Calu3 (cell line): ENCODE data around the gene DZANK1. TPM values are rescaled to one million over a fixed set of nuclear protein-coding genes. Genes with fewer than 3 reads are reported as not detected.

Experiments
- Bru-seq: library from RNA; stranded (reverse); fragments of 400-500 nt; gene quantifications from one replicate; lab custom pipeline; 2021; lab: Mats Ljungman, UMichigan
- BruChase-seq, 2 experiments: library from RNA; stranded (reverse); fragments of 400-500 nt; gene quantifications; one replicate each; lab custom pipeline; 2021; lab: Mats Ljungman, UMichigan
- BruUV-seq: library from RNA; stranded (reverse); fragments of 400-500 nt; replicated peaks from 2 replicates; lab custom pipeline; 2021; lab: Mats Ljungman, UMichigan
- CTCF ChIA-PET: fragments of 300-600 bp; sonication (Branson Sonifier 250); formaldehyde crosslinking; loops from one replicate; lab custom pipeline; 2022; ENCODE audit warnings: antibody characterized with exemption; lab: Charles Lee
- DNase-seq: peaks from one replicate; pipeline ENCODE4 v3.0.0; 2022
- H3K27ac Mint-ChIP-seq: one replicate; pipeline ENCODE4 v1.8.0; 2022; ENCODE audit warnings: mixed read lengths; ENCODE audit not compliant: unreplicated experiment
- H3K27me3 Mint-ChIP-seq: one replicate; pipeline ENCODE4 v1.8.0; 2022; ENCODE audit warnings: mixed read lengths; ENCODE audit not compliant: unreplicated experiment
- H3K36me3 Mint-ChIP-seq: one replicate; pipeline ENCODE4 v1.8.0; 2022; ENCODE audit warnings: mild to moderate bottlenecking, moderate library complexity, mixed read lengths; ENCODE audit not compliant: insufficient read depth, unreplicated experiment
- H3K4me1 Mint-ChIP-seq: one replicate; pipeline ENCODE4 v1.8.0; 2022; ENCODE audit warnings: mild to moderate bottlenecking, low read depth, mixed read lengths; ENCODE audit not compliant: unreplicated experiment
- H3K4me3 Mint-ChIP-seq: one replicate; pipeline ENCODE4 v1.8.0; 2022; ENCODE audit warnings: mild to moderate bottlenecking, low read depth, moderate library complexity, mixed read lengths; ENCODE audit not compliant: unreplicated experiment
- H3K9me3 Mint-ChIP-seq: one replicate; pipeline ENCODE4 v1.8.0; 2022; ENCODE audit warnings: low read depth, mixed read lengths; ENCODE audit not compliant: unreplicated experiment
- intact Hi-C: fragments of 100-400 bp; cut with micrococcal nuclease; formaldehyde crosslinking; loops from one replicate; pipeline ENCODE4 v1.10.0; 2022; ENCODE audit not compliant: unreplicated experiment
- long read RNA-seq: library from polyadenylated mRNA; stranded (forward); transcript quantifications from one replicate; pipeline ENCODE4 v2.0.0, GENCODE V29; 2022
- total RNA-seq: library from RNA; stranded (reverse); gene quantifications from 2 replicates; pipeline ENCODE4 v1.2.3, GENCODE V29; 2022
- TF ChIP-seq, protein P1 (sequence below): fragments of 200-600 bp; IDR thresholded peaks from one replicate; pipeline ENCODE4 v1.8.0; 2022; ENCODE audit warnings: antibody characterized with exemption; ENCODE audit not compliant: unreplicated experiment

Gene DZANK1
- total RNA-seq (0.86 and 1.0 TPM in 2 replicates), Bru-seq, nascent RNA (percentile 34 among the genes with signal in this experiment), BruChase-seq, experiment 1, labeled RNA remaining after a 6-hour chase (percentile 30 among the genes with signal in this experiment), BruChase-seq, experiment 2, labeled RNA remaining after a 2-hour chase (percentile 35 among the genes with signal in this experiment)
- long read RNA-seq, partial matches to known transcripts: 0 of 1 reads
- long read RNA-seq, other reads (novel, unspliced or antisense): 1 of 1 reads

DNA sequence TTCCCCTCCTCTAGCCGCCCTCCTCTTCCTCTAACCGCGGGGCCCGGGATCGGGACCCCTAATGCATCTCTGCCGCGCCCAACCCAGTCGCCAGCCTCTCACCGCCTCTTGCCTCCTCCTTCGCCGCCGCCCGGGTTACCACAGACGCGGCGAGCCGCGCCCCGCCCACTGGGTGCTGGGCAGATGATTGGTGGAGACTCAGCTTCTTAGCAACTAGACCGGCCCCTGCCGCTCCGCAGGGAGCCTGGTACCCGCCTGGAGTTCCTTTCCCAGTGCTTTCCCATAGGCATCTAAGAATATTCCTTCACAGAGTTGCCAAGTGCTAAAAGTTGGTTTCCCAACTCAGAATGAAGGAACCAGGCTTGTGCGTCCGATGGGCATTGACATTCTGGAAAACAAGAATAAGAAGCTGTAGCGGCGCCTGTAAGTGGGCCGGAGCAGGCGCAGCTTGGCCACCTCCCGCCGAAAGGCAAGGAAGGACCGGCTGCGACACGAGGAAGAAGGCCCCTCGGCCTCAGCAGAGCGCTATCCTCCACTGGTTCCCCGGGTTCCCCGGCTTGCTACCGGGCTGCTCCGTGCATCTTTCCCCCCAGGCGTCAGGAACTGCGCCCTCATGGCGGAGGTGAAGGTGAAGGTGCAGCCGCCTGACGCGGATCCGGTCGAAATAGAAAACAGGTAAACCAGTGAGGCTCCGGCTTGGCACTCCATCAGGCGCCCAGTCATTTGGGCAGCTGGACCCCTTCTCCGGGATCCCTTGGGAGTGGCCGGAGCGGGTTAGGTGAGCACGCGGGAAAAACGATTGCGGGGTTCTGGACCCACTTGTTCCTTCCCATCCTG is at the start of gene DZANK1, which contains the start of gene POLR3F:
DZANK1 (minus strand) TSS at position 137 of the 837 bp plus-strand sequence. CDS start 1,672 bp downstream, outside the sequence.
POLR3F (plus strand) TSS at position 497 of the 837 bp plus-strand sequence; CDS start at position 614, 117 bp downstream.
- Mint-ChIP-seq H3K27ac (peak within 1 kb of the TSS; percentile 79), H3K36me3 (peaks cover 13% of the 10 kb centered on the region), H3K27me3 (no peaks in the 10 kb centered on the region), H3K9me3 (no peaks in the 10 kb centered on the region), H3K4me1 (no peaks in the 10 kb centered on the region), H3K4me3 (peak within 1 kb of the TSS; percentile 81)
- no TSS peak for BruUV-seq
- intact Hi-C loops: loop anchor here (10.0 kb wide), 1 partner anchor 52 kb away; no protein-coding TSS in a partner anchor
- TF ChIP-seq, protein P1, sequence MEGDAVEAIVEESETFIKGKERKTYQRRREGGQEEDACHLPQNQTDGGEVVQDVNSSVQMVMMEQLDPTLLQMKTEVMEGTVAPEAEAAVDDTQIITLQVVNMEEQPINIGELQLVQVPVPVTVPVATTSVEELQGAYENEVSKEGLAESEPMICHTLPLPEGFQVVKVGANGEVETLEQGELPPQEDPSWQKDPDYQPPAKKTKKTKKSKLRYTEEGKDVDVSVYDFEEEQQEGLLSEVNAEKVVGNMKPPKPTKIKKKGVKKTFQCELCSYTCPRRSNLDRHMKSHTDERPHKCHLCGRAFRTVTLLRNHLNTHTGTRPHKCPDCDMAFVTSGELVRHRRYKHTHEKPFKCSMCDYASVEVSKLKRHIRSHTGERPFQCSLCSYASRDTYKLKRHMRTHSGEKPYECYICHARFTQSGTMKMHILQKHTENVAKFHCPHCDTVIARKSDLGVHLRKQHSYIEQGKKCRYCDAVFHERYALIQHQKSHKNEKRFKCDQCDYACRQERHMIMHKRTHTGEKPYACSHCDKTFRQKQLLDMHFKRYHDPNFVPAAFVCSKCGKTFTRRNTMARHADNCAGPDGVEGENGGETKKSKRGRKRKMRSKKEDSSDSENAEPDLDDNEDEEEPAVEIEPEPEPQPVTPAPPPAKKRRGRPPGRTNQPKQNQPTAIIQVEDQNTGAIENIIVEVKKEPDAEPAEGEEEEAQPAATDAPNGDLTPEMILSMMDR: no peak
- CTCF ChIA-PET: interaction anchor here (1.1 kb wide), 1 partner anchor 11 kb away, joined by 5 read pairs; no protein-coding TSS in a partner anchor
- DNase-seq: peak; percentile 80

DNA sequence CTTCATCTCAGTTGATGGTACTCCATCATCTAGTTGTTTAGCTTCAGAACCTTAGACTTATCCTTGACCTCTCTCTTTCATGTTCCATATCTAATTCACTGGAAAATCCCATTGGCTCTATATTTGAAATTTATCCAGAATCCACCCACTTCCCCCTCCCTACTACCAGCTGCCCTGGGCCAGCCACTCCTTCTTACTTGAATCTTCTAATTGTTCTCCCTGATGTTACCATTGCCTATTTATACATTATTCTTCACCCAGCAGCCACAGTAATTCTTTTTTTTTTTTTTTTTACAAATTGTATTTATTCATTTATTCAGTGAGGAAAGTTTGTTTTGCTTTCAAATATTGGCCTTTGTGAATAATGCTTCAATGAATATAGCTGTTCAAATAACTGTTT is 49.1 kb upstream of the DZANK1 start:
- BruUV-seq: no TSS peak
- H3K27ac Mint-ChIP-seq: no peak overlapping the region
- H3K27me3 Mint-ChIP-seq: no peaks in the 10 kb centered on the region
- no peak overlapping the region for H3K4me3 Mint-ChIP-seq
- DNase-seq: no peak
- TF ChIP-seq, protein P1: no peak
- intact Hi-C loops: no loop called here
- H3K9me3 Mint-ChIP-seq: no peaks in the 10 kb centered on the region
- CTCF ChIA-PET: no interaction called here
- peaks cover 13% of the 10 kb centered on the region for H3K36me3 Mint-ChIP-seq
- no peaks in the 10 kb centered on the region for H3K4me1 Mint-ChIP-seq

DNA sequence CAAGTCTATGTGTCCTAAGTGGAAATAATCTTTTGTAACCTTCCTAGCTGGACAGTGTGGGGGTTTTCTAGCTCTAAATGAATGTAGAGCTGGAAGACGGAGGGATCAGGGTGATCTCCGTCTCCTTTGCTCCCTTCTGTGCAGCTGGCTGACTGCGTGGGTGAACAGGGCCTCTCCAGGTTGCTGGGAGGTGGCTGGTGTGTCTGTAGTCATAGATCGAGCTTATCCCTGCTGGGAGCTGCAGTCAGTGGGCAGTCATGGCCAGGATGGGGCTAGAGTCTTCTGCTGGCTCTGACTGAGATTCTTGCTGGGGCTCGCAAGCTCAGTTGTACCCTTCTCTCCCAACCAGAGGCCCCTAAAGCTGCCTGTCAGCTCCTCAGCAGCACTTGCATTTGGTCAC is 47.3 kb upstream of the DZANK1 start:
- TF ChIP-seq, protein P1: no peak
- H3K36me3 Mint-ChIP-seq: peaks cover 15% of the 10 kb centered on the region
- intact Hi-C loops: no loop called here
- no peaks in the 10 kb centered on the region for H3K27me3 Mint-ChIP-seq
- no peak for DNase-seq
- H3K4me3 Mint-ChIP-seq: no peak overlapping the region
- CTCF ChIA-PET: interaction anchor here (0.5 kb wide), 1 partner anchor 333 kb away, joined by 3 read pairs; no protein-coding TSS in a partner anchor
- no peaks in the 10 kb centered on the region for H3K4me1 Mint-ChIP-seq
- no peaks in the 10 kb centered on the region for H3K9me3 Mint-ChIP-seq
- no TSS peak for BruUV-seq
- no peak overlapping the region for H3K27ac Mint-ChIP-seq

DNA sequence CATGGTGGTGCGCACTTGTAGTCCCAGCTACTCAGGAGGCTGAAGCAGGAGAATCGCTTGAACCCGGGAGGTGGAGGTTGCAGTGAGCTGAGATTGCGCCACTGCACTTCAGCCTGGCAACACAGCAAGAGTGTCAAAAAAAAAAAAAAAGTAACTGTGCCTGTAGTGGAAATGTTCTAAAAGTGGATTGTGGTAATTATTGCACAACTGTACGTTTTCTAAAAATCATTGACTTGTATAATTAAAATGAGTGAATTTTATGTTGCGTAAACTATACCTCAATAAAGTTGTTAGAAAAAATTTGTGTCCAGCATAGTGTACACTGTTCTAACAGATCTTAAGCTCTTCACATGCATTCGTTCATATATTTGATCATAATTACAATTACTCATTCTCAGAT is 46.4 kb upstream of the DZANK1 start:
- intact Hi-C loops: no loop called here
- no peaks in the 10 kb centered on the region for H3K27me3 Mint-ChIP-seq
- CTCF ChIA-PET: no interaction called here

More for the DNA sequence above, 46.4 kb upstream of the DZANK1 start:
- DNase-seq: no peak
- Mint-ChIP-seq H3K4me3 (no peak overlapping the region), H3K27ac (no peak overlapping the region), H3K4me1 (no peaks in the 10 kb centered on the region), H3K9me3 (no peaks in the 10 kb centered on the region), H3K36me3 (peaks cover 19% of the 10 kb centered on the region)
- no TSS peak for BruUV-seq
- TF ChIP-seq, protein P1: no peak
